SK-N-MC (cell line): Measurements from ENCODE around the gene ACACA.

ENCODE experiments used
- DNase-seq: peaks from one replicate; pipeline ENCODE4 v3.0.0-alpha.2; 2011; ENCODE audit warnings: low read depth, low spot score
- H3K27ac ChIP-seq: fragments of 200-600 bp; sonication (generic); 2 replicates; pipeline ENCODE4 v1.5.1; 2016; ENCODE audit warnings: mixed run types
- H3K36me3 ChIP-seq: fragments of 200-600 bp; sonication (generic); 2 replicates; pipeline ENCODE4 v1.6.1; 2017; ENCODE audit warnings: antibody characterized with exemption, low read length, mixed read lengths; ENCODE audit not compliant: insufficient read depth
- H3K4me3 ChIP-seq: fragments of 200-600 bp; sonication (generic); 2 replicates; pipeline ENCODE4 v1.5.1; 2016
- H3K9ac ChIP-seq: fragments of 200-600 bp; sonication (generic); 2 replicates; pipeline ENCODE4 v1.8.0; 2017; ENCODE audit warnings: mixed run types, mixed read lengths; ENCODE audit not compliant: insufficient read length
- H3K9me3 ChIP-seq: fragments of 200-600 bp; sonication (generic); 2 replicates; pipeline ENCODE4 v1.6.1; 2017; ENCODE audit warnings: low read depth, mild to moderate bottlenecking, antibody characterized with exemption, low read length, moderate library complexity, mixed read lengths
- EZH2 ChIP-seq: fragments of 200-600 bp; sonication (generic); IDR thresholded peaks from one replicate; pipeline ENCODE4 v1.6.1; 2017; ENCODE audit warnings: antibody characterized with exemption
- FOXP2 ChIP-seq: optimal IDR thresholded peaks from 2 replicates; pipeline ENCODE3; 2011; ENCODE audit warnings: mild to moderate bottlenecking, moderate library complexity; ENCODE audit not compliant: insufficient read depth; ENCODE audit errors: extremely low read length, control extremely low read depth
- POLR2AphosphoS5 ChIP-seq: IDR thresholded peaks from 2 replicates; pipeline ENCODE4 v1.6.1; 2012; ENCODE audit warnings: mild to moderate bottlenecking, low read depth, low read length, borderline replicate concordance

Gene ACACA

DNA sequence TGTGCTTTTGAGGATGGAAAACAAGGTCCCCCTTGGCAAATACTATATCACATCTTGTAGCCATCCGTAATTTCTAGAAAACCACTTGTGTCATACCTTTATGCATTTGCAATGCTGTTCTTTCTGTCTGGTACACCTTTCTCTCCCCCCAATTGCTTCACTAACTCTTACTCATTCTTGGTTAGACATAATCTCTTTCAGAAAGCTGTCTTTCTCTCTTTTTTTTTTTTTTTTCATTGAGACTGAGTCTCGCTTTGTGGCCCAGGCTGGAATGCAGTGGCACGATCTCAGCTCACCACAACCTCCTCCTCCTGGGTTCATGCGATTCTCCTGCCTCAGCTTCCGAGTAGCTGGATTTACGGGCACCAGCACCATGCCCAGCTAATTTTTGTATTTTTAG is 125.8 kb downstream of the ACACA start:
- Histone ChIP-seq H3K4me3 (no peak overlapping the region), H3K27ac (no peak overlapping the region), H3K9me3 (no peaks in the 10 kb centered on the region), H3K36me3 (peaks cover 41% of the 10 kb centered on the region), H3K9ac (no peak overlapping the region)
- TF ChIP-seq FOXP2, result no peak
- DNase-seq, result no peak

DNA sequence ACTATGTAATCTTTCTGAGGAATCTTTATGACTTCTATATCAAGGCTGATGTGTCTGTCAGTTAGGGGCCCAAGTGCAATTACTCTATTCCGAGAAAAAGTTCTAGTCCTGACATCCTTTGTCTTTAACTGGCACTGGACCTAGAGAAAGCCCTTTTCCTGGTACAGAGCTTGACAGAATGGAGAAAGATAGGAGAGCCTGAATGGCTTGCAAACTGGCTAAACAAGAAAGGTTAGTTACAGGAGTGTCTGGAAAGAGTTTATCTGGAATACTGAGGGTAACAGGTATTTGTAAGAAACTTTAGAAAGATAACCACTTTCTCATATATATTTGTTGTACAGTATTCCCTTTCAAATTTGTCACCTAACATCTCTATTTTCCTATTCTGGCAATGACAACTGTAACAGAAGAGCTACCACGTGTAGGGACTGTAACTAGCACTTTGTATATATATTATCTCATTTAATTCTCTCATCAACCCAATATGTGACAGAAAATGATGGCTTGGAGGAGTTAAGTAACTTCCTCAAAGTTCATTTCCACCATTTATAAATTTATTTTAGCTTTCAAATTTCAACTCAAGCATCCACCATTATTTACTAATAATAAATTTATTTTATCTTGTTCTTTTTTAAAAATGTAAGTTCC is 128.3 kb downstream of the ACACA start:
- Histone ChIP-seq H3K9ac (no peak overlapping the region), H3K36me3 (peaks cover 57% of the 10 kb centered on the region), H3K27ac (no peak overlapping the region)

DNA sequence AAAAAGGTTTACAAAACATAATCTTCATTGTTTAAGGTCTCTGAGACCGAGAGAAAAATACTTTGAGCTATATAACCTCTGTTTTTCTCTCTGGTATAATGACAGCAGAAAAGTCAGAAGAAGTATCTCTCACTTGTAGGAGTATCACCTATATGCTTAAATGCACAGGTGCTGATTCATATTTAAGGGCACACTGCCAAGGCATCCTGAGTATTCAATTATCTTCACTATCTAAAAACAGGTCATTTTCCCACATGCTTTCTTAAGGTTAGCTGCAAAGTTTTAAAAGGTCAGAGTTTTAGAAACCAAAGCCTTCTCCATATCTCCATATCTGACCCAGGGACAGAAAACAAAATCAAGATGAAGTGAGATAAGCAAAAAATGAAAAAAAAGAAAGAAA is 130.2 kb downstream of the ACACA start:
- TF ChIP-seq EZH2 (no peak), POLR2AphosphoS5 (no peak), FOXP2 (no peak)
- no peak for DNase-seq
- Histone ChIP-seq H3K9ac (no peak overlapping the region), H3K9me3 (no peaks in the 10 kb centered on the region), H3K27ac (no peak overlapping the region), H3K4me3 (no peak overlapping the region), H3K36me3 (peaks cover 44% of the 10 kb centered on the region)

More for the DNA sequence above, 128.3 kb downstream of the ACACA start:
- DNase-seq, result no peak
- H3K4me3 ChIP-seq, result no peak overlapping the region
- TF ChIP-seq FOXP2 (no peak), POLR2AphosphoS5 (no peak), EZH2 (no peak)
- H3K9me3 ChIP-seq, result no peaks in the 10 kb centered on the region

DNA sequence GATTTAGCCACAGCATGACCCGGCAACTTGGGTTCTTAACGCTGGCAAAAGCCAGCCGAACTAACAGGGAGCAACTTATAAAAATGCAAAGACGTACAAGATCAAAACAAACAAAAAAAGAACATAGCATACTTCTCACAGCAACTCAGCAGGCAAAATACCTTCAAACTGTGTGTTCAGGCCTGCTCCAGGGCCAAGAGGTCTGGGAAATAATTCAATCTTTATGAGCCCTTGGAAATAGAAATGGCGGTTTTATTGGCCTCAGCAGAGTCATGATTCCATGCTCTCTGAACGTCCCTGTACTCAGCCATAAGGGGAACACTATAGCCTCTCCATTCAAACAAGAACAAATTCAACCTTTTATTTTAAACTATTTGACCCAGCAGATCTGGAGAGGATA is 132.2 kb downstream of the ACACA start:
- no peak overlapping the region for H3K9ac ChIP-seq
- no peak overlapping the region for H3K4me3 ChIP-seq
- no peak for DNase-seq
- H3K36me3 ChIP-seq, result peaks cover 53% of the 10 kb centered on the region
- TF ChIP-seq POLR2AphosphoS5, result no peak
- no peak for TF ChIP-seq EZH2
- no peak for TF ChIP-seq FOXP2
- no peaks in the 10 kb centered on the region for H3K9me3 ChIP-seq
- H3K27ac ChIP-seq, result no peak overlapping the region

DNA sequence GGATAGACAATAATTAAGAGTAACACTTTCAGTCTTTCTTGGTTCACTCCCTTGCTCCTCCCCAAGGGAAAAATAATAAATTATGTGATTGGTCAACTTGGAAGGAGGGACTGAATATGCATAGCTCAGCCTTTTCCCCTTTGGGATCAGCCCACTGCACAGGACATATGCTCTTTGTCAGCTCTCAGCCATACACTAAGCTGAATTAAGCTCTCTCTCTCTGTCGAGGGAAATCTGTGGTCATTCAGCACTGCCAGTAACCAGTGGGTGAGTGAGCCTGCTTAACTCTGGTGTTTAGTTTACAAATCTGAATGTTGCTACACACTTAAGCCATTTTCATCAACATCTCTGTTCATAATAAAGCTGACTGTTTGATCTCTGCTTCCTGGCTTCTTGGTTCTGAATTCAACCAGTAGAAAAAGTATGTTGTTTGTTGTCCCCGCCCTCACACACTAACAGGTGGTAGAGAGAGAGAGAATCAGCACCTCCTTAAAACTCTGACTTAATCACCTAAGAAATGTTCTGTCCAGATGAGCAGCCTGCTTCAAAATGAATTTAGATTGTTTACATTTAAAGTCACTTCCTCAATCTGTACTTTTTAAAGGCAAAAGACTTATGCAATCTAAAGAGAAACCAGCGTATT is 133.1 kb downstream of the ACACA start:
- Histone ChIP-seq H3K9me3 (no peaks in the 10 kb centered on the region), H3K27ac (no peak overlapping the region), H3K4me3 (no peak overlapping the region), H3K9ac (no peak overlapping the region), H3K36me3 (peaks cover 58% of the 10 kb centered on the region)
- no peak for DNase-seq
- TF ChIP-seq EZH2 (no peak), FOXP2 (no peak), POLR2AphosphoS5 (no peak)

DNA sequence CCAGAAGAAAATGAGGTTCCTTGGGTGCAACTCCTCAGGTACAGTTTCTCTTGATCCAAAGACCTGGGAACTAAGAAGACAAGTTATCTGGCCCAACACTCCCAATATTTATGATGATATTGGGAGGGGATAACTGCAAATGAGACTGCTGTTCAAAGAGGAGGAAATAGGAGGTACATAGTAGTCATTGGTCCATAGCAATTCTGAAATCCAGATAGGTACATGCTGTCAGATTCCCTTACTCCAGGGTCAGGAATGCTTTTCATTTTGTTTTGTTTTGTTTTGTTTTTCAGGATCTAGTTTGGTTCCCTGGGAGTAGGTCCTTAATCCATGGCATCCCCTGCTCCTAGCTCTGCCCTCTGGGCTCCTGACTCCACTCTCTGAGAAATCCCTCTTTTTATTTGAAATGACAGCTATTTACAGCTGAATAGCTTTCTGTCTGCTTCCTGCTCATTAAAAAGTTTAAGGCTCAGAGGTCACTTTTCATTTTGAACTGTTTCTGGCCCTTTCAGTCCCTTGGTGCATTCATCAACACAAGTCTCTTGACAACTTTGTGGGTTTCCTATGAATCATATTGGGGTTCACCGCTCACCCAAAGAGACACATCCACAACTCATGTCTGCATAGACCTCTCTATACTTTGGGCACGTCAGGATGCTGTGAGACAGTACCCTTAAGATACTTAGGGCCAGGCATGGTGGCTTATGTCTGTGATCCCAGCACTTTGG is 141.0 kb downstream of the ACACA start:
- TF ChIP-seq EZH2 (no peak), FOXP2 (no peak), POLR2AphosphoS5 (no peak)
- peaks cover 82% of the 10 kb centered on the region for H3K36me3 ChIP-seq
- H3K9ac ChIP-seq, result no peak overlapping the region
- no peak for DNase-seq
- no peak overlapping the region for H3K27ac ChIP-seq
- H3K9me3 ChIP-seq, result peaks cover 11% of the 10 kb centered on the region
- H3K4me3 ChIP-seq, result no peak overlapping the region

DNA sequence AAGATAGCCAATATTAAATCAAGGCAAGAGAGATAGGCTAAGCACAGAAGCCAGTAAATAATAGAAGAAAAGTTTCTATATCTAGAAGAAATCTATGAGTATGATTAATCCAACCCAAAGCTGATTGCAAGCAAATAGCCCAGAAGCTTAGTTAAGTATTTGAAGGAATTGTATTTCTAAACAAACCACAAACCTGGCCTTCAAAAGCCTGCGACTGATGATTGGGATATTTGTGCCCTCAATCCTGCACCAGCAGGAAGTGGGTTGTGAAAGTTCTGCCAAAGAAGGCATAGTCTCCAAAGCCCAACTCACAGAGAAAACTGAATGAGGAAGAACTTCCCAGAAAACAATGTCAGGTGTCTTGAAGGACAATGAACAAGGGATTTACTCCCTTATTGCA is 145.3 kb downstream of the ACACA start:
- TF ChIP-seq FOXP2 (no peak), POLR2AphosphoS5 (no peak), EZH2 (no peak)
- DNase-seq, result no peak
- H3K27ac ChIP-seq, result no peak overlapping the region
- H3K36me3 ChIP-seq, result peaks cover 48% of the 10 kb centered on the region
- H3K4me3 ChIP-seq, result no peak overlapping the region
- H3K9me3 ChIP-seq, result peaks cover 9% of the 10 kb centered on the region
- H3K9ac ChIP-seq, result no peak overlapping the region

DNA sequence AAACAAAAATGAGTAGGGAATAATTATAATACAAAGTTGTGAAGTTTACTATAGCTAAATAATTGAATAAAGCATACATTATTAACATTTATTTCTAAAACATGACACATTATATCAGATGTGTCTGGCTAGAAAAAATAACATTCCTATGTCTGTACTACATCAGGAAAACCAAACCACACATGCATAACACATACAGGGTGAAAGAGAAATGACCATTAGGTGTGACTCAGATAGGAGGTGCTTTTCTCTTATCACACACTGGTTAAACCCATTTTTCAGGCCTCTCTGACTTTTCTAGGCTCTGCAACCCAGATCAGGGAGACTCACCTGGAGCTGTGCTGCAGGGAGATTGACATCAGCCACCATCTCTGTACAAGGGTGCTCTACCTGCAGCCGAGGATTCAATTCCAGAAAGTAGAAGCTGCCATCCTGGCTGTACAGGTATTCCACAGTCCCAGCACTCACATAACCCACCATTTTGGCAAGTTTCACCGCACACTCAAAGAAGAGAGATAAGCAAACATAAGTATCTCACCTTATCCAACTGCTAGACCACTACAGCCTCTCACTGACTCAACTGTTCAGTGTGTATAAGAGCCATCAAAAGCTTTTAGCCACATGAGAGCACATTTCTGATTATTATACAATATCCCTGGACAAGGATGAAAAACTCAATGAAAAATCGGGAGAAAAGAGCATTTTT is 147.5 kb downstream of the ACACA start:
- H3K4me3 ChIP-seq, result no peak overlapping the region
- H3K9ac ChIP-seq, result no peak overlapping the region
- TF ChIP-seq EZH2 (no peak), POLR2AphosphoS5 (no peak), FOXP2 (no peak)
- H3K9me3 ChIP-seq, result no peaks in the 10 kb centered on the region
- peaks cover 31% of the 10 kb centered on the region for H3K36me3 ChIP-seq
- DNase-seq, result no peak
- no peak overlapping the region for H3K27ac ChIP-seq
